Gastrocnemius medialis (tissue), 4 donors: ENCODE data around the gene SATB2.

Source experiments
- POLR2A ChIP-seq, 2 donors: fragments of 450-650 bp; IDR thresholded peaks; one replicate each; pipeline ENCODE4 v1.6.1; 2017; ENCODE audit warnings: antibody characterized with exemption in 2 of 2, mild to moderate bottlenecking in 2 of 2, moderate library complexity in 2 of 2
- TF ChIP-seq, protein P1 (sequence below), 5 experiments: fragments of 450-650 bp in 3 of 5; fragments of 200-600 bp in 2 of 5; sonication (generic) in 2 of 5; IDR thresholded peaks in 4 of 5; conservative IDR thresholded peaks in 1 of 5; 1 replicate in 4 of 5; 2 replicates in 1 of 5; pipeline ENCODE4 v1.5.1; 2016 to 2019; ENCODE audit warnings: antibody characterized with exemption in 5 of 5, mild to moderate bottlenecking in 3 of 5, moderate library complexity in 3 of 5

GRCh38 chr2:199443589-199444130, 14.1 kb downstream of the SATB2 start:
- TF ChIP-seq, protein P1, sequence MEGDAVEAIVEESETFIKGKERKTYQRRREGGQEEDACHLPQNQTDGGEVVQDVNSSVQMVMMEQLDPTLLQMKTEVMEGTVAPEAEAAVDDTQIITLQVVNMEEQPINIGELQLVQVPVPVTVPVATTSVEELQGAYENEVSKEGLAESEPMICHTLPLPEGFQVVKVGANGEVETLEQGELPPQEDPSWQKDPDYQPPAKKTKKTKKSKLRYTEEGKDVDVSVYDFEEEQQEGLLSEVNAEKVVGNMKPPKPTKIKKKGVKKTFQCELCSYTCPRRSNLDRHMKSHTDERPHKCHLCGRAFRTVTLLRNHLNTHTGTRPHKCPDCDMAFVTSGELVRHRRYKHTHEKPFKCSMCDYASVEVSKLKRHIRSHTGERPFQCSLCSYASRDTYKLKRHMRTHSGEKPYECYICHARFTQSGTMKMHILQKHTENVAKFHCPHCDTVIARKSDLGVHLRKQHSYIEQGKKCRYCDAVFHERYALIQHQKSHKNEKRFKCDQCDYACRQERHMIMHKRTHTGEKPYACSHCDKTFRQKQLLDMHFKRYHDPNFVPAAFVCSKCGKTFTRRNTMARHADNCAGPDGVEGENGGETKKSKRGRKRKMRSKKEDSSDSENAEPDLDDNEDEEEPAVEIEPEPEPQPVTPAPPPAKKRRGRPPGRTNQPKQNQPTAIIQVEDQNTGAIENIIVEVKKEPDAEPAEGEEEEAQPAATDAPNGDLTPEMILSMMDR (IDR thresholded peaks at IDR 0.05 in 4 of 5, conservative IDR thresholded peaks at IDR 0.05 in 1 of 5), result no peak
- no peak for TF ChIP-seq POLR2A (IDR thresholded peaks at IDR 0.05)
